GM23248 (cell line): ENCODE measurements around the gene MYO1D. TPM values are rescaled to one million over a fixed set of nuclear protein-coding genes. Genes with fewer than 3 reads are reported as not detected.

ENCODE experiments used
- DNase-seq: peaks from one replicate; pipeline ENCODE4 v3.0.0-alpha.2; 2015
- H2AFZ ChIP-seq: fragments of 200-600 bp; sonication (generic); 2 replicates; pipeline ENCODE4 v1.6.1; 2016; ENCODE audit warnings: antibody characterized with exemption
- H3F3A ChIP-seq: fragments of 200-600 bp; sonication (generic); 2 replicates; pipeline ENCODE4 v1.6.1; 2016; ENCODE audit warnings: mild to moderate bottlenecking, antibody characterized with exemption, mixed run types; ENCODE audit not compliant: insufficient read depth
- H3K27ac ChIP-seq: fragments of 200-600 bp; sonication (generic); 2 replicates; pipeline ENCODE4 v1.5.1; 2016; ENCODE audit warnings: mild to moderate bottlenecking
- H3K27me3 ChIP-seq: fragments of 200-600 bp; sonication (generic); replicated peaks from 2 replicates; pipeline ENCODE4 v1.6.1; 2016; ENCODE audit warnings: mild to moderate bottlenecking; ENCODE audit not compliant: insufficient read depth
- H3K36me3 ChIP-seq: fragments of 200-600 bp; sonication (generic); 2 replicates; pipeline ENCODE4 v1.6.1; 2016; ENCODE audit warnings: low read depth, mild to moderate bottlenecking
- H3K4me1 ChIP-seq: fragments of 200-600 bp; sonication (generic); 2 replicates; pipeline ENCODE4 v1.6.1; 2016; ENCODE audit warnings: mild to moderate bottlenecking; ENCODE audit not compliant: insufficient read depth
- H3K4me2 ChIP-seq: fragments of 200-600 bp; sonication (generic); one replicate; pipeline ENCODE4 v1.6.1; 2016; ENCODE audit warnings: mild to moderate bottlenecking; ENCODE audit not compliant: unreplicated experiment
- H3K4me3 ChIP-seq: fragments of 200-600 bp; sonication (generic); 2 replicates; pipeline ENCODE4 v1.5.1; 2016; ENCODE audit warnings: mild to moderate bottlenecking
- H3K79me2 ChIP-seq: fragments of 200-600 bp; sonication (generic); 2 replicates; pipeline ENCODE4 v1.6.1; 2016; ENCODE audit warnings: mild to moderate bottlenecking; ENCODE audit not compliant: insufficient read depth
- H3K9ac ChIP-seq: fragments of 200-600 bp; sonication (generic); 2 replicates; pipeline ENCODE4 v1.6.1; 2016; ENCODE audit warnings: mild to moderate bottlenecking
- H3K9me2 ChIP-seq: fragments of 200-600 bp; sonication (generic); 2 replicates; pipeline ENCODE4 v1.6.1; 2016; ENCODE audit warnings: mixed run types, mild to moderate bottlenecking, moderate library complexity; ENCODE audit not compliant: insufficient read depth
- H3K9me3 ChIP-seq: fragments of 200-600 bp; sonication (generic); one replicate; pipeline ENCODE4 v1.6.1; 2017; ENCODE audit warnings: low read depth
- H4K20me1 ChIP-seq: fragments of 200-600 bp; sonication (generic); 2 replicates; pipeline ENCODE4 v1.6.0; 2016; ENCODE audit not compliant: insufficient read depth
- EZH2 ChIP-seq: fragments of 200-600 bp; sonication (generic); IDR thresholded peaks from 2 replicates; pipeline ENCODE4 v1.6.1; 2018; ENCODE audit warnings: antibody characterized with exemption, mild to moderate bottlenecking; ENCODE audit not compliant: insufficient read depth, poor library complexity, severe bottlenecking
- EZH2phosphoT487 ChIP-seq: fragments of 200-600 bp; sonication (generic); IDR thresholded peaks from 2 replicates; pipeline ENCODE4 v1.6.1; 2018; ENCODE audit warnings: antibody characterized with exemption, moderate library complexity, mild to moderate bottlenecking, low read depth; ENCODE audit not compliant: insufficient read depth
- WGBS, 2 experiments: methylation state at CpG; one replicate each; pipeline ENCODE4 v1.1.6; 2015 to 2017; ENCODE audit warnings: low lambda C conversion rate in 2 of 2, low coverage in 1 of 2; ENCODE audit errors: missing lambda C conversion rate in 2 of 2; 5-methylcytosine and 5-hydroxymethylcytosine counted together
- in situ Hi-C: fragments of 300-500 bp; cut with MboI; formaldehyde crosslinking; loops from 2 replicates; pipeline ENCODE4 v1.15.0; 2020
- polyA plus RNA-seq: library from polyadenylated mRNA; unstranded; fragments of >200 nt; fragmentation: Nextera tagmentation; extraction: Ambion mirVana; gene quantifications from 2 replicates; pipeline ENCODE4 v1.2.1, GENCODE V29; 2016
- total RNA-seq: library from RNA; depleted of rRNA; stranded (reverse); fragments of >200 nt; shearing (Covaris generic); gene quantifications from 2 replicates; pipeline ENCODE4 v1.2.3, GENCODE V29; 2014

The MYO1D gene
- total and polyA plus RNA-seq, 2 experiments from 2014 or later = 54.1 to 99.5 TPM

- no peak for TF ChIP-seq EZH2phosphoT487
- no peak for TF ChIP-seq EZH2
- H3K27me3 ChIP-seq = no peaks in the 10 kb centered on the region
- no peak overlapping the region for H3K27ac ChIP-seq
- peaks cover 13% of the 10 kb centered on the region for H3F3A ChIP-seq
- H3K9me2 ChIP-seq = no peaks in the 10 kb centered on the region
- H4K20me1 ChIP-seq = no peaks in the 10 kb centered on the region
- in situ Hi-C loops = loop anchor here (10.0 kb wide), 1 partner anchor 255 kb away; no protein-coding TSS in a partner anchor
- no peak overlapping the region for H3K4me3 ChIP-seq
- no peak overlapping the region for H3K9ac ChIP-seq
- no peaks in the 10 kb centered on the region for H3K36me3 ChIP-seq
- no peaks in the 10 kb centered on the region for H3K79me2 ChIP-seq
- 80 to 82% methylated on average over 16 of the region's 16 CpGs for WGBS, 2 experiments
- DNase-seq = no peak
- H2AFZ ChIP-seq = no peak overlapping the region
- no peaks in the 10 kb centered on the region for H3K4me1 ChIP-seq
- H3K4me2 ChIP-seq = no peak overlapping the region
- H3K9me3 ChIP-seq = no peaks in the 10 kb centered on the region
Measured at GRCh38 chr17:32490101-32490482, 386.8 kb downstream of the MYO1D start.

DNA sequence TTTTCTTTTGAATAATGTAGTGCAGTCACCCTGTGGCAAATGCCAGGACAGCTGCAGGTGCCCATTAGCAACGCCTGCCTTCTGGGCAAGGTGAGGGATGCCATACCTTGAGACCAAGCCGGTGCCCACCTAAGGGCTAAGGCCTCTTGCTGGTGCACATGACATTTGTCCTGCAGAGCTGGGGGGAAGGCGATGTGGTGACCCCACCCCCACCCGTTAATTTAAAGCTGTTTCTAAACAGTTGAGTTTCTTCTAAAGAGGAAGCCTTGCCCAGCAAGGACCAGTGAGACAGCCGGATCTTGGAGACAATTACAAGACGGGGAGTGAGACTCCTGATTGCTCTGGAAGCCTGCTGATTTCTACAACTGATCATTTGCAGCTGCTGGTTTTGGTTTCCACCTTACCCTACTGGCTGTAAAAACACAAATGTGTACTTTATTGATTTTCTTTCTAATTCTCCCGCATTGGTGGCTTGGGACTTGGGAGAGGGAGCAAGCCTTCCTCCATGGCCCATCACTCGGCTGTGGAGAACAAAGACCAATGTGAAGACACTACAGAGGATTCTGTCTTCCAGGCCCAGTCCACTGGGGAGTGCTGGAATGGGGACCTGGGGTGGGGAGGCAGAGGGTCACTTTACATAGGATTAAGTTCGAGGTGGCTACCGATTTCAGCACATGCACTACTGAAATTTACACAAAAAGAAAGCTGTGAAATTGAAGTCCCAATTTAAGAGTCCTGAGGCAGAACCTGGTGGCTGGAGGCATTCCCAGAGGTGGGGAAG, 387.4 kb downstream of the MYO1D start:
- no peaks in the 10 kb centered on the region for H3K4me1 ChIP-seq
- H3F3A ChIP-seq = peaks cover 13% of the 10 kb centered on the region
- no peak overlapping the region for H3K4me3 ChIP-seq
- H3K4me2 ChIP-seq = no peak overlapping the region
- H3K27me3 ChIP-seq = no peaks in the 10 kb centered on the region
- no peaks in the 10 kb centered on the region for H3K79me2 ChIP-seq
- no peak overlapping the region for H3K9ac ChIP-seq
- H3K9me3 ChIP-seq = no peaks in the 10 kb centered on the region
- no peak overlapping the region for H2AFZ ChIP-seq
- no peaks in the 10 kb centered on the region for H4K20me1 ChIP-seq
- 90 to 91% methylated on average over 10 of the region's 10 CpGs for WGBS, 2 experiments
- H3K9me2 ChIP-seq = no peaks in the 10 kb centered on the region
- in situ Hi-C loops = loop anchor here (10.0 kb wide), 1 partner anchor 255 kb away; no protein-coding TSS in a partner anchor
- TF ChIP-seq EZH2phosphoT487 (no peak), EZH2 (no peak)
- no peaks in the 10 kb centered on the region for H3K36me3 ChIP-seq
- H3K27ac ChIP-seq = no peak overlapping the region
- no peak for DNase-seq

- no peaks in the 10 kb centered on the region for H3K9me2 ChIP-seq
- no peaks in the 10 kb centered on the region for H3K9me3 ChIP-seq
- H3K79me2 ChIP-seq = no peaks in the 10 kb centered on the region
- in situ Hi-C loops = no loop called here
- H4K20me1 ChIP-seq = no peaks in the 10 kb centered on the region
- H2AFZ ChIP-seq = no peak overlapping the region
- H3K4me2 ChIP-seq = no peak overlapping the region
- peaks cover 17% of the 10 kb centered on the region for H3F3A ChIP-seq
- no peaks in the 10 kb centered on the region for H3K36me3 ChIP-seq
- TF ChIP-seq EZH2phosphoT487 (no peak), EZH2 (no peak)
- no peak overlapping the region for H3K4me3 ChIP-seq
- no peak overlapping the region for H3K9ac ChIP-seq
- H3K4me1 ChIP-seq = peaks cover under 1% of the 10 kb centered on the region; the same call in 1 of the 2 replicates
- DNase-seq = no peak
- WGBS, 2 experiments = 96 to 98% methylated on average over 13 of the region's 13 CpGs
- no peaks in the 10 kb centered on the region for H3K27me3 ChIP-seq
- H3K27ac ChIP-seq = no peak overlapping the region
Measured at GRCh38 chr17:32488604-32489180, 388.2 kb downstream of the MYO1D start.

DNA sequence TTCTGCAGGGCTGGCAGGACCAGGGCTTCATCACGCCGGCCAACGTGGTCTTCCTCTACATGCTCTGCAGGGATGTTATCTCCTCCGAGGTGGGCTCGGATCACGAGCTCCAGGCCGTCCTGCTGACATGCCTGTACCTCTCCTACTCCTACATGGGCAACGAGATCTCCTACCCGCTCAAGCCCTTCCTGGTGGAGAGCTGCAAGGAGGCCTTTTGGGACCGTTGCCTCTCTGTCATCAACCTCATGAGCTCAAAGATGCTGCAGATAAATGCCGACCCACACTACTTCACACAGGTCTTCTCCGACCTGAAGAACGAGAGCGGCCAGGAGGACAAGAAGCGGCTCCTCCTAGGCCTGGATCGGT, 388.8 kb downstream of the MYO1D start:
- peaks cover 19% of the 10 kb centered on the region for H3F3A ChIP-seq
- no peaks in the 10 kb centered on the region for H3K79me2 ChIP-seq
- WGBS, 2 experiments = 96 to 97% methylated on average over 16 of the region's 16 CpGs
- H3K4me3 ChIP-seq = no peak overlapping the region
- no peak overlapping the region for H3K27ac ChIP-seq
- no peaks in the 10 kb centered on the region for H3K36me3 ChIP-seq
- no peaks in the 10 kb centered on the region for H3K9me2 ChIP-seq
- H2AFZ ChIP-seq = no peak overlapping the region
- peaks cover 3% of the 10 kb centered on the region; the same call in 1 of the 2 replicates for H3K4me1 ChIP-seq
- H4K20me1 ChIP-seq = no peaks in the 10 kb centered on the region
- no peak overlapping the region for H3K9ac ChIP-seq
- in situ Hi-C loops = no loop called here
- no peaks in the 10 kb centered on the region for H3K27me3 ChIP-seq
- no peaks in the 10 kb centered on the region for H3K9me3 ChIP-seq
- DNase-seq = no peak
- H3K4me2 ChIP-seq = no peak overlapping the region
- TF ChIP-seq EZH2phosphoT487 = no peak
- no peak for TF ChIP-seq EZH2
